Measurements from ENCODE around the gene CLN5. TPM values are rescaled to one million over a fixed set of nuclear protein-coding genes. Genes with fewer than 3 reads are reported as not detected.
"Not testable (repeated sequence)": the region's sequence is repeated elsewhere in the genome, so short reads cannot be mapped to it uniquely, and the experiment has no call there.

CLN5 gene
- total RNA-seq, 1 donor from 2014 or later, result 10.9 TPM

GRCh38 chr13:76958841-76959432 is 32.9 kb upstream of the CLN5 start:
- Mint-ChIP-seq H3K4me1 (ENCODE audit: unreplicated experiment) (no peaks in the 10 kb centered on the region), H3K4me3 (ENCODE audit: unreplicated experiment) (no peak overlapping the region), H3K27me3 (ENCODE audit: unreplicated experiment) (no peaks in the 10 kb centered on the region), H3K36me3 (ENCODE audit: low read depth, unreplicated experiment) (peaks cover 9% of the 10 kb centered on the region), H3K27ac (ENCODE audit: unreplicated experiment) (no peak overlapping the region), H3K9me3 (ENCODE audit: unreplicated experiment) (peaks cover 16% of the 10 kb centered on the region)
- no peak for DNase-seq (ENCODE audit: low spot score)
- TF ChIP-seq CTCF (IDR thresholded peaks at IDR 0.05; ENCODE audit: unreplicated experiment), result no peak

- H3K9me3 Mint-ChIP-seq (ENCODE audit: unreplicated experiment), result peaks cover 16% of the 10 kb centered on the region
- H3K4me3 Mint-ChIP-seq (ENCODE audit: unreplicated experiment), result not testable (repeated sequence)
These were observed 32.1 kb upstream of the CLN5 start for GRCh38 chr13:76959734-76960133.

GRCh38 chr13:76965759-76966421 is 26.0 kb upstream of the CLN5 start:
- DNase-seq (ENCODE audit: low spot score), result no peak
- H3K9me3 Mint-ChIP-seq (ENCODE audit: unreplicated experiment), result no peaks in the 10 kb centered on the region
- no peak overlapping the region for H3K27ac Mint-ChIP-seq (ENCODE audit: unreplicated experiment)
- no peak for TF ChIP-seq CTCF (IDR thresholded peaks at IDR 0.05; ENCODE audit: unreplicated experiment)
- H3K4me1 Mint-ChIP-seq (ENCODE audit: unreplicated experiment), result no peaks in the 10 kb centered on the region
- no peak overlapping the region for H3K4me3 Mint-ChIP-seq (ENCODE audit: unreplicated experiment)
- H3K36me3 Mint-ChIP-seq (ENCODE audit: low read depth, unreplicated experiment), result no peaks in the 10 kb centered on the region
- peaks cover 3% of the 10 kb centered on the region for H3K27me3 Mint-ChIP-seq (ENCODE audit: unreplicated experiment)

More at GRCh38 chr13:76959734-76960133, 32.1 kb upstream of the CLN5 start:
- H3K36me3 Mint-ChIP-seq (ENCODE audit: low read depth, unreplicated experiment); H3K27me3 Mint-ChIP-seq (ENCODE audit: unreplicated experiment); DNase-seq (ENCODE audit: low spot score); H3K4me1 Mint-ChIP-seq (ENCODE audit: unreplicated experiment); H3K27ac Mint-ChIP-seq (ENCODE audit: unreplicated experiment): not testable (repeated sequence)

- Mint-ChIP-seq H3K36me3 (ENCODE audit: low read depth, unreplicated experiment) (no peaks in the 10 kb centered on the region), H3K4me1 (ENCODE audit: unreplicated experiment) (no peaks in the 10 kb centered on the region), H3K4me3 (ENCODE audit: unreplicated experiment) (no peak overlapping the region), H3K27me3 (ENCODE audit: unreplicated experiment) (peaks cover 6% of the 10 kb centered on the region), H3K27ac (ENCODE audit: unreplicated experiment) (no peak overlapping the region), H3K9me3 (ENCODE audit: unreplicated experiment) (no peaks in the 10 kb centered on the region)
- TF ChIP-seq CTCF (IDR thresholded peaks at IDR 0.05; ENCODE audit: unreplicated experiment), result no peak
- DNase-seq (ENCODE audit: low spot score), result no peak
These were observed 24.9 kb upstream of the CLN5 start for GRCh38 chr13:76967031-76967430.

- Mint-ChIP-seq H3K9me3 (ENCODE audit: unreplicated experiment) (no peaks in the 10 kb centered on the region), H3K27ac (ENCODE audit: unreplicated experiment) (no peak overlapping the region), H3K4me1 (ENCODE audit: unreplicated experiment) (no peaks in the 10 kb centered on the region), H3K27me3 (ENCODE audit: unreplicated experiment) (peaks cover 8% of the 10 kb centered on the region), H3K4me3 (ENCODE audit: unreplicated experiment) (no peak overlapping the region), H3K36me3 (ENCODE audit: low read depth, unreplicated experiment) (no peaks in the 10 kb centered on the region)
- no peak for TF ChIP-seq CTCF (IDR thresholded peaks at IDR 0.05; ENCODE audit: unreplicated experiment)
- DNase-seq (ENCODE audit: low spot score), result no peak
These were observed 23.8 kb upstream of the CLN5 start for GRCh38 chr13:76968041-76968440.
